ENCODE measurements around the gene MAP4K1. TPM values are rescaled to one million over a fixed set of nuclear protein-coding genes. Genes with fewer than 3 reads are reported as not detected.

MAP4K1 gene
- total and polyA plus RNA-seq, 2 of the 13 experiments (the other 11 are each of a cell fraction or from before 2014, with no cell fraction given), result 0.24 to 0.89 TPM

DNA sequence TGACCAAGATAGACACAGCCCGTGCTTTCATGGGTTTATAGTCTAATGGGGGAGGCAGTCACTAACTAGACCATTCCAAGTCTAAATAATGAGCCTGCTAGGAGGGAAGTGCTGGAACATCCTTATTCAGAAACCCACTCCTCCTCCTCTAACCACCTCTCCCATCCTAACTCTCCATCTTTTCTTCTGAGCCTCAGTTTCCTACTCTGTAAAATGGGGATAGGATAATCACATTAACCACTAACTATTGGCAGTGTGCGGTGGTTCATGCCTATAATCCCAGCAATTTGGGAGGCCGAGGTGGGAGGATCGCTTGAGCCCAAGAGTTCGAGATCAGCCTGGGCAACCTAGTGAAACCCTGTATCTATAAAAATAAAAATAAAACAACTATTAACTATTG lies 68.7 kb downstream of the MAP4K1 start:
- intact Hi-C loops (cut with micrococcal nuclease; ENCODE audit: unreplicated experiment), result no loop called here
- CTCF ChIA-PET (ENCODE audit: low intra/inter-chr PET ratio, low total read pairs), result no interaction called here
- no peak overlapping the region for H3K4me3 ChIP-seq (replicated peaks in 1 of 3; ENCODE audit: insufficient read depth in 1 of 3, low read depth in 2 of 3, low read length in 3 of 3)
- H3K36me3 ChIP-seq (replicated peaks in 1 of 2; ENCODE audit: control insufficient read depth in 1 of 2, insufficient read depth in 2 of 2, low read length in 2 of 2), result no peaks in the 10 kb centered on the region
- H3K9me3 ChIP-seq (ENCODE audit: low read length), result no peaks in the 10 kb centered on the region
- no peaks in the 10 kb centered on the region for H3K79me2 ChIP-seq (ENCODE audit: insufficient read depth, low read length)
- 38% methylated on average over 5 of the region's 5 CpGs for WGBS (ENCODE audit: low lambda C conversion rate)
- no TSS peak for BruUV-seq (replicated peaks)
- in situ Hi-C loops (cut with HindIII; ENCODE audit: extremely low pct_ligation_motif_present, low pct_unique_long_range_greater_than_20kb), result loop anchor here (10.0 kb wide), 1 partner anchor 86 kb away; no protein-coding TSS in a partner anchor
- no peak overlapping the region for H3K27ac ChIP-seq (ENCODE audit: extremely low read length, insufficient read depth, low read length)
- no peaks in the 10 kb centered on the region for H4K20me1 ChIP-seq (ENCODE audit: insufficient read depth, low read length)
- DNase-seq (ENCODE audit: low spot score) (no peak), ATAC-seq (no peak), FAIRE-seq (no peak)
- peaks cover 0 to 7% of the 10 kb centered on the region in 2 experiments; a peak in 2 of 5 replicates for H3K27me3 ChIP-seq (ENCODE audit: control insufficient read depth in 1 of 2, insufficient read depth in 2 of 2, low read length in 2 of 2)
- no peak overlapping the region for H3K4me2 ChIP-seq (ENCODE audit: low read depth, low read length)
- POLR2A ChIA-PET, result no interaction called here
- H3K4me1 ChIP-seq (ENCODE audit: insufficient read depth, low read length), result peaks cover 10% of the 10 kb centered on the region
- no peak for TF ChIP-seq TGIF2 (CRISPR knock-in tag; IDR thresholded peaks at IDR 0.05)
- no peak for TF ChIP-seq MTF1 (CRISPR knock-in tag; IDR thresholded peaks at IDR 0.05)
- TF ChIP-seq, protein P1, sequence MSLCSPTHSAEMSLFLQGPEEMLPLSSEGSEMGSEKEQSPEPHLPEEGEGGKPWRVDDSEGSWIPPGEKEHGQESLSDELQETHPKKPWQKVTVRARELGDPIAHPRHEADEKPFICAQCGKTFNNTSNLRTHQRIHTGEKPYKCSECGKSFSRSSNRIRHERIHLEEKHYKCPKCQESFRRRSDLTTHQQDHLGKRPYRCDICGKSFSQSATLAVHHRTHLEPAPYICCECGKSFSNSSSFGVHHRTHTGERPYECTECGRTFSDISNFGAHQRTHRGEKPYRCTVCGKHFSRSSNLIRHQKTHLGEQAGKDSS (CRISPR knock-in tag; IDR thresholded peaks at IDR 0.05; ENCODE audit: borderline replicate concordance, low read depth), result no peak
- TF ChIP-seq, protein P2, sequence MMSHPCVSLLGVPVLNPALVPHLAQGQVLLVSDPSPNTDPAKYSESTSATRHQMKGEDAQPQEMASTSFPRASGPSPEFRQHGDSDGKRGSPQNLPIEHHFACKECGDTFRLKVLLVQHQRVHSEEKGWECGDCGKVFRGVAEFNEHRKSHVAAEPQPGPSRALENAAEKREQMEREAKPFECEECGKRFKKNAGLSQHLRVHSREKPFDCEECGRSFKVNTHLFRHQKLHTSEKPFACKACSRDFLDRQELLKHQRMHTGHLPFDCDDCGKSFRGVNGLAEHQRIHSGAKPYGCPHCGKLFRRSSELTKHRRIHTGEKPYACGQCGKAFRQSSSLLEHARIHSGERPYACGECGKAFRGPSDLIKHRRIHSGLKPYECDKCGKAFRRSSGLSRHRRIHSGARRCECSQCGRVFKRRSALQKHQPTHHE (CRISPR knock-in tag; IDR thresholded peaks at IDR 0.05; ENCODE audit: borderline replicate concordance), result no peak
- TF ChIP-seq ZEB1 (IDR thresholded peaks at IDR 0.05; ENCODE audit: insufficient replicate concordance, low read depth), result no peak
- peak; percentile 44; the same call in 1 of the 2 replicates for TF ChIP-seq ZNF629 (CRISPR knock-in tag; conservative IDR thresholded peaks at IDR 0.05)
- H3K9ac ChIP-seq (ENCODE audit: insufficient read depth, low read depth, low read length), result no peak overlapping the region
- H2AFZ ChIP-seq (ENCODE audit: low read length), result no peak overlapping the region

- intact Hi-C loops (cut with micrococcal nuclease; ENCODE audit: unreplicated experiment) (no loop called here), in situ Hi-C loops (cut with HindIII; ENCODE audit: extremely low pct_ligation_motif_present, low pct_unique_long_range_greater_than_20kb) (loop anchor here (10.0 kb wide), 1 partner anchor 87 kb away; no protein-coding TSS in a partner anchor)
- H2AFZ ChIP-seq (ENCODE audit: low read length), result no peak overlapping the region
- no peak for ATAC-seq
- no peaks in the 10 kb centered on the region for H3K36me3 ChIP-seq (replicated peaks in 1 of 2; ENCODE audit: control insufficient read depth in 1 of 2, insufficient read depth in 2 of 2, low read length in 2 of 2)
- H3K4me3 ChIP-seq (replicated peaks in 1 of 3; ENCODE audit: insufficient read depth in 1 of 3, low read depth in 2 of 3, low read length in 3 of 3), result no peak overlapping the region
- 53% methylated on average over 5 of the region's 5 CpGs for WGBS (ENCODE audit: low lambda C conversion rate)
- no peak overlapping the region for H3K4me2 ChIP-seq (ENCODE audit: low read depth, low read length)
- no peak for FAIRE-seq
- no peaks in the 10 kb centered on the region for H3K79me2 ChIP-seq (ENCODE audit: insufficient read depth, low read length)
- peaks cover 19% of the 10 kb centered on the region for H3K4me1 ChIP-seq (ENCODE audit: insufficient read depth, low read length)
- TF ChIP-seq U2AF2 (IDR thresholded peaks at IDR 0.05; ENCODE audit: low read depth, low read length) (no peak), GABPB1 (CRISPR knock-in tag; IDR thresholded peaks at IDR 0.05) (no peak), CHCHD3 (CRISPR knock-in tag; IDR thresholded peaks at IDR 0.05) (no peak), ONECUT2 (CRISPR knock-in tag; IDR thresholded peaks at IDR 0.05) (no peak), SNAPC5 (CRISPR knock-in tag; IDR thresholded peaks at IDR 0.05; ENCODE audit: borderline replicate concordance) (no peak), ZNF777 (CRISPR knock-in tag; IDR thresholded peaks at IDR 0.05) (no peak), GLI4 (CRISPR knock-in tag; IDR thresholded peaks at IDR 0.05; ENCODE audit: borderline replicate concordance) (no peak), POLR2A (IDR thresholded peaks at IDR 0.05; ENCODE audit: insufficient read depth in 1 of 2, low read depth in 2 of 2, low read length in 2 of 2) (no peak)
- TF ChIP-seq, protein P3, sequence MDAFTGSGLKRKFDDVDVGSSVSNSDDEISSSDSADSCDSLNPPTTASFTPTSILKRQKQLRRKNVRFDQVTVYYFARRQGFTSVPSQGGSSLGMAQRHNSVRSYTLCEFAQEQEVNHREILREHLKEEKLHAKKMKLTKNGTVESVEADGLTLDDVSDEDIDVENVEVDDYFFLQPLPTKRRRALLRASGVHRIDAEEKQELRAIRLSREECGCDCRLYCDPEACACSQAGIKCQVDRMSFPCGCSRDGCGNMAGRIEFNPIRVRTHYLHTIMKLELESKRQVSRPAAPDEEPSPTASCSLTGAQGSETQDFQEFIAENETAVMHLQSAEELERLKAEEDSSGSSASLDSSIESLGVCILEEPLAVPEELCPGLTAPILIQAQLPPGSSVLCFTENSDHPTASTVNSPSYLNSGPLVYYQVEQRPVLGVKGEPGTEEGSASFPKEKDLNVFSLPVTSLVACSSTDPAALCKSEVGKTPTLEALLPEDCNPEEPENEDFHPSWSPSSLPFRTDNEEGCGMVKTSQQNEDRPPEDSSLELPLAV (CRISPR knock-in tag; conservative IDR thresholded peaks at IDR 0.05; ENCODE audit: low read depth), result no peak
- no peak overlapping the region for H3K27ac ChIP-seq (ENCODE audit: extremely low read length, insufficient read depth, low read length)
- CTCF ChIA-PET (ENCODE audit: low intra/inter-chr PET ratio, low total read pairs), result no interaction called here
- no peak overlapping the region for H3K9ac ChIP-seq (ENCODE audit: insufficient read depth, low read depth, low read length)
- no TSS peak for BruUV-seq (replicated peaks)
- DNase-seq (ENCODE audit: low spot score), result no peak
- H4K20me1 ChIP-seq (ENCODE audit: insufficient read depth, low read length), result no peaks in the 10 kb centered on the region
- POLR2A ChIA-PET, result no interaction called here
- H3K27me3 ChIP-seq (ENCODE audit: control insufficient read depth in 1 of 2, insufficient read depth in 2 of 2, low read length in 2 of 2), result peaks cover 0 to 7% of the 10 kb centered on the region in 2 experiments; a peak in 2 of 5 replicates
- no peaks in the 10 kb centered on the region for H3K9me3 ChIP-seq (ENCODE audit: low read length)
Observed at GRCh38 chr19:38547421-38547820, 70.3 kb downstream of the MAP4K1 start.

All from HepG2 (cell line).